HCT116 (cell line): ENCODE measurements around the gene CDHR3. TPM values are rescaled to one million over a fixed set of nuclear protein-coding genes. Genes with fewer than 3 reads are reported as not detected.

ENCODE experiments used
- ATAC-seq: fragments of 200-7000 bp; cut with Tn5 transposase; 2 replicates; pipeline ENCODE4 v1.9.1; 2020; ENCODE audit warnings: mild to moderate bottlenecking, moderate library complexity
- BruUV-seq: library from RNA; stranded (reverse); fragments of 400-500 nt; replicated peaks from 2 replicates; lab custom pipeline; 2021; lab: Mats Ljungman, UMichigan
- CTCF ChIA-PET: fragments of 300-600 bp; sonication (Branson Sonifier 250); formaldehyde crosslinking; loops from one replicate; lab custom pipeline; 2021; ENCODE audit warnings: antibody characterized with exemption; lab: Charles Lee
- POLR2A ChIA-PET: fragments of 300-600, 350-600 bp; sonication (Branson Sonifier 250); formaldehyde crosslinking; loops from one replicate; lab custom pipeline; 2021; ENCODE audit warnings: antibody characterized with exemption; lab: Charles Lee
- RAD21 ChIA-PET, 2 experiments: fragments of 300-600 bp; sonication (Branson Sonifier 250); formaldehyde crosslinking; loops; one replicate each; lab custom pipeline; 2023; ENCODE audit warnings: low total read pairs in 2 of 2; ENCODE audit not compliant: uncharacterized antibody in 2 of 2, unreplicated experiment in 2 of 2, low non-redundant PET in 1 of 2; lab: Charles Lee
- DNase-seq: peaks from one replicate; pipeline ENCODE4 v3.0.0-alpha.2; 2010; ENCODE audit warnings: low read depth, low spot score
- H2AFZ ChIP-seq: fragments of 200-600 bp; shearing (Covaris generic), sonication (generic); 2 replicates; pipeline ENCODE4 v1.6.1; 2017; ENCODE audit warnings: low read depth, mixed run types, mixed read lengths, antibody characterized with exemption, low read length; ENCODE audit not compliant: poor library complexity, severe bottlenecking
- H3K27ac ChIP-seq: 2 replicates; pipeline ENCODE4 v1.5.1; 2012; ENCODE audit warnings: low read depth, low read length
- H3K27me3 ChIP-seq: fragments of 200-600 bp; sonication (generic); 2 replicates; pipeline ENCODE4 v1.6.1; 2016; ENCODE audit warnings: mixed run types, low read length, mixed read lengths; ENCODE audit not compliant: insufficient read depth
- H3K36me3 ChIP-seq, 2 experiments: fragments of 200-500 bp in 1 of 2; fragments of 200-600 bp in 1 of 2; sonication (Bioruptor generic) in 1 of 2; sonication (generic) in 1 of 2; 2 replicates each; pipeline versions ENCODE4 v1.5.1 to v1.6.1; 2014 to 2016; ENCODE audit warnings: low read length in 2 of 2, inconsistent platforms in 1 of 2, mixed read lengths in 1 of 2, mixed run types in 1 of 2; ENCODE audit not compliant: insufficient read depth in 2 of 2, control insufficient read depth in 1 of 2
- H3K4me1 ChIP-seq, 2 experiments: fragments of 200-600 bp in 1 of 2; sonication (generic) in 1 of 2; 2 replicates each; pipeline versions ENCODE4 v1.5.1 to v1.6.1; 2012 to 2017; ENCODE audit warnings: low read length in 2 of 2, inconsistent platforms in 1 of 2, mild to moderate bottlenecking in 1 of 2, mixed read lengths in 1 of 2, mixed run types in 1 of 2, moderate library complexity in 1 of 2; ENCODE audit not compliant: insufficient read depth in 2 of 2, control insufficient read depth in 1 of 2
- H3K4me2 ChIP-seq: fragments of 200-600 bp; sonication (generic); 2 replicates; pipeline ENCODE4 v1.6.1; 2017; ENCODE audit warnings: mixed run types, low read length, mixed read lengths
- H3K4me3 ChIP-seq, 2 experiments: fragments of 200-600 bp in 1 of 2; sonication (generic) in 1 of 2; replicated peaks in 1 of 2; 2 replicates each; pipeline ENCODE4 v1.5.1; 2011 to 2016; ENCODE audit warnings: low read length in 2 of 2, control low read depth in 1 of 2, low read depth in 1 of 2, mild to moderate bottlenecking in 1 of 2, mixed read lengths in 1 of 2, mixed run types in 1 of 2
- H3K79me2 ChIP-seq: fragments of 200-600 bp; sonication (generic); 2 replicates; pipeline ENCODE4 v1.6.1; 2017; ENCODE audit warnings: mild to moderate bottlenecking, mixed run types, low read length, moderate library complexity, mixed read lengths; ENCODE audit not compliant: insufficient read depth
- H3K9ac ChIP-seq: fragments of 200-600 bp; sonication (generic); 2 replicates; pipeline ENCODE4 v1.6.1; 2016; ENCODE audit warnings: low read length, mixed read lengths
- H3K9me2 ChIP-seq: fragments of 200-600 bp; sonication (generic), shearing (Covaris generic); 2 replicates; pipeline ENCODE4 v1.6.1; 2017; ENCODE audit warnings: mixed run types, mild to moderate bottlenecking, moderate library complexity; ENCODE audit not compliant: insufficient read depth
- H3K9me3 ChIP-seq, 2 experiments: fragments of 200-500 bp in 1 of 2; fragments of 200-600 bp in 1 of 2; sonication (Bioruptor generic) in 1 of 2; sonication (generic) in 1 of 2; 2 replicates each; pipeline ENCODE4 v1.6.1; 2014 to 2017; ENCODE audit warnings: low read length in 2 of 2, mixed read lengths in 2 of 2, inconsistent platforms in 1 of 2, low read depth in 1 of 2, mild to moderate bottlenecking in 1 of 2, mixed run types in 1 of 2, moderate library complexity in 1 of 2; ENCODE audit not compliant: control insufficient read depth in 1 of 2, insufficient read depth in 1 of 2
- H4K20me1 ChIP-seq: fragments of 200-600 bp; sonication (generic), shearing (Covaris generic); 2 replicates; pipeline ENCODE4 v1.6.1; 2017; ENCODE audit warnings: mixed run types, mild to moderate bottlenecking, moderate library complexity; ENCODE audit not compliant: insufficient read depth
- ATF3 ChIP-seq: IDR thresholded peaks from 2 replicates; pipeline ENCODE4 v1.6.1; 2012
- CBX3 ChIP-seq: IDR thresholded peaks from 2 replicates; pipeline ENCODE4 v1.6.1; 2012; ENCODE audit warnings: low read depth
- CTCF ChIP-seq, 3 experiments: fragments of 200-600 bp in 1 of 3; sonication (generic) in 1 of 3; IDR thresholded peaks in 2 of 3; conservative IDR thresholded peaks in 1 of 3; 2 replicates each; pipeline ENCODE4 v1.5.1; 2012 to 2017; ENCODE audit warnings: low read depth in 2 of 3, low read length in 2 of 3, antibody characterized with exemption in 1 of 3, borderline replicate concordance in 1 of 3, control low read depth in 1 of 3, mild to moderate bottlenecking in 1 of 3, mixed read lengths in 1 of 3, mixed run types in 1 of 3, moderate library complexity in 1 of 3; ENCODE audit not compliant: insufficient read depth in 1 of 3
- MAX ChIP-seq: IDR thresholded peaks from 2 replicates; pipeline ENCODE4 v1.6.1; 2012
- RAD21 ChIP-seq: IDR thresholded peaks from 2 replicates; pipeline ENCODE4 v1.6.1; 2012; ENCODE audit warnings: low read depth, mild to moderate bottlenecking
- TCF7L2 ChIP-seq: IDR thresholded peaks from 2 replicates; pipeline ENCODE4 v1.7.0; 2011; ENCODE audit warnings: borderline replicate concordance, inconsistent platforms; ENCODE audit not compliant: insufficient read depth, insufficient read length; ENCODE audit errors: extremely low read depth
- ZBTB33 ChIP-seq: IDR thresholded peaks from 2 replicates; pipeline ENCODE4 v1.6.1; 2011; ENCODE audit warnings: mild to moderate bottlenecking, low read length, moderate library complexity; ENCODE audit not compliant: insufficient replicate concordance; ENCODE audit errors: extremely low read depth
- intact Hi-C: fragments of 100-400 bp; cut with micrococcal nuclease; formaldehyde crosslinking; loops from 2 replicates; pipeline ENCODE4 v1.10.0; 2022
- total RNA-seq: library from RNA; stranded (reverse); gene quantifications from one replicate; pipeline ENCODE4 v1.2.1, GENCODE V29; 2021; ENCODE audit not compliant: unreplicated experiment

The CDHR3 gene
- total RNA-seq, 1 experiment from 2014 or later: 5.5 TPM

GRCh38 chr7:106056513-106057203 lies 93.6 kb downstream of the CDHR3 start:
- ATAC-seq: peak; percentile 99
- Histone ChIP-seq H3K36me3 (no peaks in the 10 kb centered on the region), H3K9ac (no peak overlapping the region), H4K20me1 (no peaks in the 10 kb centered on the region), H3K4me2 (peak overlapping the region; percentile 17; the same call in 1 of the 2 replicates), H3K9me2 (no peaks in the 10 kb centered on the region), H3K9me3 (no peaks in the 10 kb centered on the region), H3K4me3 (no peak overlapping the region), H3K27me3 (no peaks in the 10 kb centered on the region), H3K27ac (no peak overlapping the region), H3K79me2 (no peaks in the 10 kb centered on the region), H3K4me1 (peaks cover 0 to 5% of the 10 kb centered on the region in 2 experiments; a peak in 1 of 4 replicates), H2AFZ (peak overlapping the region; percentile 86)
- ChIA-PET POLR2A (no interaction called here), CTCF (interaction anchor here (0.7 to 1.9 kb wide), 4 partner anchors 48 to 1157 kb away, joined by 3 to 20 read pairs (median 3); no protein-coding TSS in a partner anchor), RAD21 (interaction anchor here (0.7 to 1.5 kb wide), 3 partner anchors 97 to 447 kb away, joined by 3 to 8 read pairs (median 7); no protein-coding TSS in a partner anchor)
- no peak for TF ChIP-seq ATF3
- TF ChIP-seq MAX: peak; percentile 50; the same call in 1 of the 2 replicates
- TF ChIP-seq CBX3: 0 out of 2 replicates have a peak, but pooled peaks have one; percentile 24
- peak; percentile 78 to 91 (median 83) for TF ChIP-seq CTCF (IDR thresholded peaks at IDR 0.05 in 2 of 3, conservative IDR thresholded peaks at IDR 0.05 in 1 of 3; ENCODE audit: borderline replicate concordance in 1 of 3, insufficient read depth in 1 of 3, low read depth in 2 of 3, low read length in 2 of 3)
- peak; percentile 96 for TF ChIP-seq RAD21
- TF ChIP-seq TCF7L2: peak; percentile 22
- TF ChIP-seq ZBTB33: no peak
- BruUV-seq: no TSS peak
- intact Hi-C loops: loop anchor here (1.0 to 2.0 kb wide), 3 partner anchors 54 to 110 kb away; no protein-coding TSS in a partner anchor
- DNase-seq: peak; percentile 57
